Lung microvascular endothelial cell (primary cell): ENCODE measurements around the gene SH3GL2. TPM values are rescaled to one million over a fixed set of nuclear protein-coding genes. Genes with fewer than 3 reads are reported as not detected.
A peak's percentile ranks its signal among the peaks of the same experiment; 100 is the strongest.

ENCODE experiments used
- DNase-seq, 2 donors: peaks; one replicate each; pipeline versions ENCODE4 v3.0.0 to v3.0.0-alpha.2; 2010; ENCODE audit warnings: low read depth in 2 of 2
- total RNA-seq: library from RNA; depleted of rRNA; stranded (reverse); fragments of >200 nt; gene quantifications from 2 replicates; pipeline ENCODE4 v1.2.1, GENCODE V29; 2014

The SH3GL2 gene
- total RNA-seq, 1 donor from 2014 or later = not detected

GRCh38 chr9:17658237-17658636 lies 79.4 kb downstream of the SH3GL2 start:
- DNase-seq = no peak

GRCh38 chr9:17660158-17660557 lies 81.3 kb downstream of the SH3GL2 start:
- no peak for DNase-seq

- DNase-seq = no peak
Measured at GRCh38 chr9:17665450-17665849, 86.6 kb downstream of the SH3GL2 start.

- DNase-seq = no peak
Measured at GRCh38 chr9:17669206-17669605, 90.3 kb downstream of the SH3GL2 start.

GRCh38 chr9:17682684-17683083 lies 103.8 kb downstream of the SH3GL2 start:
- no peak for DNase-seq

- DNase-seq = no peak
Measured at GRCh38 chr9:17688834-17689233, 110.0 kb downstream of the SH3GL2 start.

- no peak for DNase-seq
Measured at GRCh38 chr9:17694336-17694735, 115.5 kb downstream of the SH3GL2 start.

GRCh38 chr9:17695482-17695881 lies 116.6 kb downstream of the SH3GL2 start:
- no peak for DNase-seq

GRCh38 chr9:17699615-17700330 lies 120.9 kb downstream of the SH3GL2 start:
- no peak for DNase-seq

GRCh38 chr9:17706347-17706746 lies 127.5 kb downstream of the SH3GL2 start:
- DNase-seq = no peak

GRCh38 chr9:17719053-17719452 lies 140.2 kb downstream of the SH3GL2 start:
- DNase-seq = no peak

GRCh38 chr9:17721954-17722353 lies 143.1 kb downstream of the SH3GL2 start:
- no peak for DNase-seq

GRCh38 chr9:17723656-17724055 lies 144.8 kb downstream of the SH3GL2 start:
- no peak for DNase-seq

GRCh38 chr9:17725399-17726010 lies 146.6 kb downstream of the SH3GL2 start:
- DNase-seq = no peak

GRCh38 chr9:17726298-17726697 lies 147.4 kb downstream of the SH3GL2 start:
- no peak for DNase-seq

GRCh38 chr9:17730899-17731298 lies 152.0 kb downstream of the SH3GL2 start:
- DNase-seq = no peak

GRCh38 chr9:17731308-17731707 lies 152.4 kb downstream of the SH3GL2 start:
- DNase-seq = no peak

- DNase-seq = no peak
Measured at GRCh38 chr9:17734674-17735073, 155.8 kb downstream of the SH3GL2 start.

- DNase-seq = no peak
Measured at GRCh38 chr9:17735859-17736258, 157.0 kb downstream of the SH3GL2 start.

- DNase-seq = no peak
Measured at GRCh38 chr9:17739022-17739421, 160.2 kb downstream of the SH3GL2 start.

GRCh38 chr9:17739736-17740135 lies 160.9 kb downstream of the SH3GL2 start:
- no peak for DNase-seq

GRCh38 chr9:17742067-17742466 lies 163.2 kb downstream of the SH3GL2 start:
- no peak for DNase-seq

GRCh38 chr9:17744786-17745185 lies 165.9 kb downstream of the SH3GL2 start:
- DNase-seq = peak; percentile 11 to 43
